Lower lobe of right lung (tissue), 2 donors: ENCODE data around the gene GSTO1. TPM values are rescaled to one million over a fixed set of nuclear protein-coding genes. Genes with fewer than 3 reads are reported as not detected.
A peak's percentile ranks its signal among the peaks of the same experiment; 100 is the strongest.

Experiments
- ATAC-seq, 2 donors: fragments of 200-7000 bp; cut with Tn5 transposase; one replicate each; pipeline ENCODE4 v1.9.1; 2020 to 2022; ENCODE audit warnings: mild to moderate bottlenecking in 2 of 2, moderate library complexity in 2 of 2
- DNase-seq: peaks from one replicate; pipeline ENCODE4 v3.0.0-alpha.2; 2020
- H3K27ac ChIP-seq: fragments of 200-600 bp; one replicate; pipeline ENCODE4 v1.8.0; 2022
- H3K27me3 ChIP-seq: fragments of 200-600 bp; one replicate; pipeline ENCODE4 v1.8.0; 2022; ENCODE audit warnings: low read depth
- H3K36me3 ChIP-seq: fragments of 200-600 bp; one replicate; pipeline ENCODE4 v1.8.0; 2022; ENCODE audit warnings: mild to moderate bottlenecking
- H3K4me1 ChIP-seq: fragments of 200-600 bp; one replicate; pipeline ENCODE4 v1.8.0; 2022
- H3K4me3 ChIP-seq: fragments of 200-600 bp; one replicate; pipeline ENCODE4 v1.8.0; 2022; ENCODE audit warnings: mild to moderate bottlenecking
- H3K9me3 ChIP-seq: fragments of 200-600 bp; one replicate; pipeline ENCODE4 v1.8.0; 2022
- CTCF ChIP-seq: fragments of 200-600 bp; IDR thresholded peaks from one replicate; pipeline ENCODE4 v1.8.0; 2022; ENCODE audit warnings: antibody characterized with exemption, mild to moderate bottlenecking
- intact Hi-C: fragments of 100-400 bp; cut with DNase I; formaldehyde crosslinking; loops from one replicate; pipeline ENCODE4 v1.11.0; 2022
- total RNA-seq: library from RNA; stranded (reverse); fragmentation: NEBNext Ultra II Directional; extraction: Animal tissue kit (Norgen Biotek cat#: 25700); gene quantifications from one replicate; pipeline ENCODE4 v1.2.1, GENCODE V29; 2021
- donor health status: DM: no; HTN: yes; CAD: no; lungs with severe emphysema.

Gene GSTO1
- total RNA-seq, 1 donor from 2014 or later = 133 TPM

GRCh38 chr10:104220522-104220921 lies 34.2 kb upstream of the GSTO1 start:
- DNase-seq (no peak), ATAC-seq (no peak)
- TF ChIP-seq CTCF = no peak
- H3K4me3 ChIP-seq = no peak overlapping the region
- H3K27me3 ChIP-seq = no peaks in the 10 kb centered on the region
- H3K9me3 ChIP-seq = no peaks in the 10 kb centered on the region
- intact Hi-C loops = no loop called here
- H3K36me3 ChIP-seq = no peaks in the 10 kb centered on the region
- H3K27ac ChIP-seq = no peak overlapping the region
- H3K4me1 ChIP-seq = no peaks in the 10 kb centered on the region

- Histone ChIP-seq H3K36me3 (no peaks in the 10 kb centered on the region), H3K27me3 (no peaks in the 10 kb centered on the region), H3K4me1 (no peaks in the 10 kb centered on the region), H3K9me3 (no peaks in the 10 kb centered on the region), H3K4me3 (no peak overlapping the region), H3K27ac (no peak overlapping the region)
- ATAC-seq (no peak), DNase-seq (no peak)
- intact Hi-C loops = no loop called here
- TF ChIP-seq CTCF = no peak
Measured at GRCh38 chr10:104223304-104223703, 31.4 kb upstream of the GSTO1 start.

DNA sequence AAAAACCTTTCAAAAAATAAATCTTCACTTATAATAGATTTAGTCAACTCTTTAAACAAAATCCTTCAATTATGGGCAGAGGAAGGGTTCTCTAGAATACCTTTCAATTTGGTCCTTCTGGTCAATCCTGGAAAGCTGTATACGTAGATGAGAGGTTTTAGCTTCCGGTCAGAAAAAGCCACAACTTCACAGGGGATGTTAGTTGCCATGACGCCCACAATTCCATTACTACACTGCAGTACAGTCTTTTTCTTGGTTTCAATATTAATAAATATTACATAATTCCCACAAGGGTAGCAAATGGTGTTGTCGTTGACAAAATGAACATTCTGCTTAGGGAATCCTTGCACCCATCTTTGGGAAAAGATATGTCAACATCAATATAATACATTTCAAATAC lies 24.2 kb upstream of the GSTO1 start:
- no peak for TF ChIP-seq CTCF
- Histone ChIP-seq H3K9me3 (no peaks in the 10 kb centered on the region), H3K4me1 (peaks cover 11% of the 10 kb centered on the region), H3K27me3 (no peaks in the 10 kb centered on the region), H3K27ac (no peak overlapping the region), H3K4me3 (no peak overlapping the region), H3K36me3 (no peaks in the 10 kb centered on the region)
- no peak for ATAC-seq
- no peak for DNase-seq
- intact Hi-C loops = no loop called here

GRCh38 chr10:104231784-104232612 lies 22.7 kb upstream of the GSTO1 start, which contains the start of gene CFAP43:
Gene CFAP43, minus strand, starts transcription at chr10:104232364. Its CDS starts 118 bp downstream, at chr10:104232246.
- Histone ChIP-seq H3K27ac (peak within 1 kb of the TSS; percentile 83), H3K4me1 (peaks cover 11% of the 10 kb centered on the region), H3K9me3 (no peaks in the 10 kb centered on the region), H3K36me3 (no peaks in the 10 kb centered on the region), H3K4me3 (peak within 1 kb of the TSS; percentile 82), H3K27me3 (no peaks in the 10 kb centered on the region)
- DNase-seq = peak; percentile 99
- intact Hi-C loops = no loop called here
- ATAC-seq = peak; percentile 100
- no peak for TF ChIP-seq CTCF

DNA sequence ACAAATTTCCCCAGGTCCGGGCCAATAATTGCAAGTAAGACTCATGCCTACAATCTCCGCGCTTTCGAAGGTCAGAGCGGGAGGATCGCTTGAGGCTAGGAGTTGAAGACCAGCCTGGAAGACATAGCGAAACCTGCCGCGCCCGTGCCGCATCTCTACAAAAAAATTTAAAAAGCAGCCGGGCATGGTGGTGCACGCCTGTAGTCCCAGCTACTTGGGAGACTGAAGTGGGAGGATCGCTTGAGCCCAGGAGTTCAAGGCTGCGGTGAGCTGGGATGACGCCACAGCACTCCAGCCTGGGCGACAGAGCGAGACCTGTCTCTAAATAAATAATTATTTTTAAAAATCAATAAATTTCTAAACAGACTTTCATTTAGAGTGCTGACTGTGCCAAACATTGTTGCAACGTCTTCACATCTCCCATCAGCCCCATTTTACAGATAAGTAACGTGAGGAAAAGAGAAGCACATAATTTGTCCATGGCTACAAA lies 22.0 kb upstream of the GSTO1 start:
- H3K27me3 ChIP-seq = no peaks in the 10 kb centered on the region
- DNase-seq (peak; percentile 51), ATAC-seq (peak; percentile 15 to 20)
- intact Hi-C loops = no loop called here
- no peaks in the 10 kb centered on the region for H3K9me3 ChIP-seq
- H3K4me1 ChIP-seq = peaks cover 11% of the 10 kb centered on the region
- no peak for TF ChIP-seq CTCF
- peak overlapping the region; percentile 82 for H3K4me3 ChIP-seq
- H3K27ac ChIP-seq = peak overlapping the region; percentile 83
- no peaks in the 10 kb centered on the region for H3K36me3 ChIP-seq
